ENCODE data around the gene NDRG3. TPM values are rescaled to one million over a fixed set of nuclear protein-coding genes. Genes with fewer than 3 reads are reported as not detected.

The NDRG3 gene
- total RNA-seq, 1 experiment from 2014 or later: 30.1 TPM

- H3F3A ChIP-seq (ENCODE audit: low read length, unreplicated experiment): no peaks in the 10 kb centered on the region
- no peaks in the 10 kb centered on the region for H3K27me3 ChIP-seq (ENCODE audit: low read length)
- peaks cover 19% of the 10 kb centered on the region for H3K4me1 ChIP-seq (ENCODE audit: insufficient read depth, low read length)
- peaks cover 21% of the 10 kb centered on the region for H3K79me2 ChIP-seq (ENCODE audit: low read length)
- intact Hi-C loops (cut with micrococcal nuclease): no loop called here
- no peak overlapping the region for H3K27ac ChIP-seq (ENCODE audit: low read length)
- no TSS peak for BruUV-seq (replicated peaks)
- peak overlapping the region; percentile 21 for H3K4me2 ChIP-seq (ENCODE audit: low read length)
- CTCF ChIA-PET: interaction anchor here (0.6 to 1.1 kb wide), 3 partner anchors 14 to 381 kb away, joined by 3 to 5 read pairs (median 3); no protein-coding TSS in a partner anchor
- 0 out of 2 replicates have a peak overlapping the region, but pooled peaks have one; percentile 3 for H3K4me3 ChIP-seq (ENCODE audit: low read length)
- TF ChIP-seq EZH2 (IDR thresholded peaks at IDR 0.05; ENCODE audit: low read length, unreplicated experiment): no peak
- no peak for TF ChIP-seq EZH2phosphoT487 (IDR thresholded peaks at IDR 0.05; ENCODE audit: borderline replicate concordance, low read length)
- TF ChIP-seq CTCF (conservative IDR thresholded peaks at IDR 0.05; ENCODE audit: low read depth, low read length): no peak
- ATAC-seq (no peak), DNase-seq (peak; percentile 37)
- POLR2A ChIA-PET (ENCODE audit: unreplicated experiment): interaction anchor here (0.6 kb wide), 1 partner anchor 992 kb away, joined by 5 read pairs; no protein-coding TSS in a partner anchor
- H3K9me2 ChIP-seq (replicated peaks; ENCODE audit: low read length): no peaks in the 10 kb centered on the region
- H4K20me1 ChIP-seq (ENCODE audit: low read length): no peaks in the 10 kb centered on the region
- H3K9ac ChIP-seq (ENCODE audit: low read length): no peak overlapping the region
- no peaks in the 10 kb centered on the region for H3K9me3 ChIP-seq (ENCODE audit: low read length)
- no peak overlapping the region for H2AFZ ChIP-seq (ENCODE audit: low read length)
- H3K36me3 ChIP-seq (ENCODE audit: low read depth, low read length): no peaks in the 10 kb centered on the region; the same call in 1 of the 2 replicates
Measured at GRCh38 chr20:36768768-36769430, 23.0 kb upstream of the NDRG3 start.

GRCh38 chr20:36761125-36761524, 15.2 kb upstream of the NDRG3 start:
- no peak overlapping the region for H2AFZ ChIP-seq (ENCODE audit: low read length)
- no peak overlapping the region for H3K27ac ChIP-seq (ENCODE audit: low read length)
- H3K27me3 ChIP-seq (ENCODE audit: low read length): no peaks in the 10 kb centered on the region
- no peaks in the 10 kb centered on the region for H4K20me1 ChIP-seq (ENCODE audit: low read length)
- no TSS peak for BruUV-seq (replicated peaks)
- intact Hi-C loops (cut with micrococcal nuclease): no loop called here
- no peak overlapping the region for H3K4me2 ChIP-seq (ENCODE audit: low read length)
- no peaks in the 10 kb centered on the region for H3K79me2 ChIP-seq (ENCODE audit: low read length)
- no peak overlapping the region for H3K9ac ChIP-seq (ENCODE audit: low read length)
- H3F3A ChIP-seq (ENCODE audit: low read length, unreplicated experiment): no peaks in the 10 kb centered on the region
- ChIA-PET CTCF (no interaction called here), POLR2A (ENCODE audit: unreplicated experiment) (no interaction called here)
- no peaks in the 10 kb centered on the region for H3K9me2 ChIP-seq (replicated peaks; ENCODE audit: low read length)
- peaks cover 21% of the 10 kb centered on the region; the same call in 1 of the 2 replicates for H3K36me3 ChIP-seq (ENCODE audit: low read depth, low read length)
- H3K4me1 ChIP-seq (ENCODE audit: insufficient read depth, low read length): no peaks in the 10 kb centered on the region
- no peak for TF ChIP-seq CTCF (conservative IDR thresholded peaks at IDR 0.05; ENCODE audit: low read depth, low read length)
- no peak for TF ChIP-seq EZH2 (IDR thresholded peaks at IDR 0.05; ENCODE audit: low read length, unreplicated experiment)
- TF ChIP-seq EZH2phosphoT487 (IDR thresholded peaks at IDR 0.05; ENCODE audit: borderline replicate concordance, low read length): no peak
- DNase-seq: no peak
- no peak overlapping the region for H3K4me3 ChIP-seq (ENCODE audit: low read length)
- no peaks in the 10 kb centered on the region for H3K9me3 ChIP-seq (ENCODE audit: low read length)
- ATAC-seq: no peak

GRCh38 chr20:36760647-36761046, 14.8 kb upstream of the NDRG3 start:
- no TSS peak for BruUV-seq (replicated peaks)
- intact Hi-C loops (cut with micrococcal nuclease): no loop called here
- H3K4me1 ChIP-seq (ENCODE audit: insufficient read depth, low read length): no peaks in the 10 kb centered on the region
- no peak for TF ChIP-seq CTCF (conservative IDR thresholded peaks at IDR 0.05; ENCODE audit: low read depth, low read length)
- TF ChIP-seq EZH2phosphoT487 (IDR thresholded peaks at IDR 0.05; ENCODE audit: borderline replicate concordance, low read length): no peak
- TF ChIP-seq EZH2 (IDR thresholded peaks at IDR 0.05; ENCODE audit: low read length, unreplicated experiment): no peak
- no peaks in the 10 kb centered on the region for H3K27me3 ChIP-seq (ENCODE audit: low read length)
- no peaks in the 10 kb centered on the region for H3K79me2 ChIP-seq (ENCODE audit: low read length)
- ATAC-seq (no peak), DNase-seq (no peak)
- H3K9me3 ChIP-seq (ENCODE audit: low read length): no peaks in the 10 kb centered on the region
- no peaks in the 10 kb centered on the region for H4K20me1 ChIP-seq (ENCODE audit: low read length)
- no peak overlapping the region for H3K27ac ChIP-seq (ENCODE audit: low read length)
- CTCF ChIA-PET: no interaction called here
- H3K9ac ChIP-seq (ENCODE audit: low read length): no peak overlapping the region
- H3K9me2 ChIP-seq (replicated peaks; ENCODE audit: low read length): no peaks in the 10 kb centered on the region
- no peak overlapping the region for H2AFZ ChIP-seq (ENCODE audit: low read length)
- POLR2A ChIA-PET (ENCODE audit: unreplicated experiment): no interaction called here
- H3F3A ChIP-seq (ENCODE audit: low read length, unreplicated experiment): no peaks in the 10 kb centered on the region
- peaks cover 21% of the 10 kb centered on the region; the same call in 1 of the 2 replicates for H3K36me3 ChIP-seq (ENCODE audit: low read depth, low read length)
- no peak overlapping the region for H3K4me3 ChIP-seq (ENCODE audit: low read length)
- no peak overlapping the region for H3K4me2 ChIP-seq (ENCODE audit: low read length)

Data from PC-3 (cell line).